ENCODE measurements around the gene THUMPD3. TPM values are rescaled to one million over a fixed set of nuclear protein-coding genes. Genes with fewer than 3 reads are reported as not detected.

Gene THUMPD3
- total and polyA plus RNA-seq, 2 donors from 2014 or later = 31.9 to 44.1 TPM

- Histone ChIP-seq H3K9ac (ENCODE audit: low read length in 3 of 3) (peak overlapping the region in 1 of 3 donors; percentile 15), H3K27me3 (ENCODE audit: control insufficient read depth, insufficient read depth, low read length) (no peaks in the 10 kb centered on the region), H3K9me3 (ENCODE audit: control insufficient read depth in 2 of 3, insufficient read depth in 1 of 3, low read length in 3 of 3) (no peaks in the 10 kb centered on the region), H3K36me3 (ENCODE audit: control insufficient read depth in 2 of 3, insufficient read depth in 3 of 3, low read length in 3 of 3) (no peaks in the 10 kb centered on the region), H3K4me3 (ENCODE audit: low read length in 3 of 3) (peak overlapping the region in 1 of 3 donors; percentile 9), H3K27ac (ENCODE audit: low read depth in 2 of 2, low read length in 2 of 2) (peak overlapping the region in 1 of 2 donors; percentile 5), H3K4me1 (ENCODE audit: control insufficient read depth in 2 of 3, insufficient read depth in 2 of 3, low read depth in 1 of 3, low read length in 3 of 3) (peaks cover 4 to 13% (median 9%) of the 10 kb centered on the region in 3 donors)
- TF ChIP-seq, protein P1, sequence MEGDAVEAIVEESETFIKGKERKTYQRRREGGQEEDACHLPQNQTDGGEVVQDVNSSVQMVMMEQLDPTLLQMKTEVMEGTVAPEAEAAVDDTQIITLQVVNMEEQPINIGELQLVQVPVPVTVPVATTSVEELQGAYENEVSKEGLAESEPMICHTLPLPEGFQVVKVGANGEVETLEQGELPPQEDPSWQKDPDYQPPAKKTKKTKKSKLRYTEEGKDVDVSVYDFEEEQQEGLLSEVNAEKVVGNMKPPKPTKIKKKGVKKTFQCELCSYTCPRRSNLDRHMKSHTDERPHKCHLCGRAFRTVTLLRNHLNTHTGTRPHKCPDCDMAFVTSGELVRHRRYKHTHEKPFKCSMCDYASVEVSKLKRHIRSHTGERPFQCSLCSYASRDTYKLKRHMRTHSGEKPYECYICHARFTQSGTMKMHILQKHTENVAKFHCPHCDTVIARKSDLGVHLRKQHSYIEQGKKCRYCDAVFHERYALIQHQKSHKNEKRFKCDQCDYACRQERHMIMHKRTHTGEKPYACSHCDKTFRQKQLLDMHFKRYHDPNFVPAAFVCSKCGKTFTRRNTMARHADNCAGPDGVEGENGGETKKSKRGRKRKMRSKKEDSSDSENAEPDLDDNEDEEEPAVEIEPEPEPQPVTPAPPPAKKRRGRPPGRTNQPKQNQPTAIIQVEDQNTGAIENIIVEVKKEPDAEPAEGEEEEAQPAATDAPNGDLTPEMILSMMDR (IDR thresholded peaks at IDR 0.05; ENCODE audit: borderline replicate concordance, extremely low read depth, insufficient read depth) = peak; percentile 94
- intact Hi-C loops (cut with DNase I) = no loop called here
- peak; percentile 6 for FAIRE-seq
- DNase-seq = peak in 4 of 5 donors; percentile 68 to 89 (median 85)
These were observed 9.7 kb upstream of the THUMPD3 start for GRCh38 chr3:9352917-9353752.

DNA sequence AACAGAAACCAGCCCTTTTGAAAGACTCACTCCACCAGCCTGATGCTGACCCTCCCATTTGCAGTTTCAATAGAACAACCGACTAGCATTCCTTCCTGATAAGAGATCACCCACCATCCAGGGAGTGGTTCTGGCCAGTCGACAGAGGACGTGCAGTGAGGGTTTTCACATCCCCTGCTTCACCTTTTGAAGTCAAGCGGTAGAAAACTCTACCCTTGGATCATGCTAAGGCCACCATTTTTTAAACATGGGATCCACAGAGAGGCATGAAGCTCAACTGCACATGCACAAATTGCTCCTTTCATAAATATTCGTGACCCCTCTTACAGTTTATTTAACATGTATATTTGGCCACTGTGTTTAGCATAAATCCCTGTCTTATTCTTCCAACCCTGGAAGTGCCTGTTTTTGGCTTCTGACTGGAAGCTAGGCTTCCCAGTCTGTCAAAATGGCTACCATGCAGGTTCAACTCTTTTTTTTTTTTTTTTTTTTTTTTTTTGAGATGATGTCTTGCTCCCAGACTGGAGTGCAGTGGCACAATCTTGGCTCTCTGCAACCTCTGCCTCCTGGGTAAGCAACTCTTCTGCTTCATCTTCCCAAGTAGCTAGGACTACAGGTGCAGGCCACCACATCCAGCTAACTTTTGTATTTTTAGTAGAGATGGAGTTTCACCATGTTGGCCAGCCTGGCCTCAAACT is 1.0 kb upstream of the THUMPD3 start:
- H3K27ac ChIP-seq (ENCODE audit: low read depth in 2 of 2, low read length in 2 of 2) = no peak overlapping the region
- FAIRE-seq = no peak
- no peaks in the 10 kb centered on the region for H3K27me3 ChIP-seq (ENCODE audit: control insufficient read depth, insufficient read depth, low read length)
- peak overlapping the region in 1 of 3 donors; percentile 96 for H3K4me3 ChIP-seq (ENCODE audit: low read length in 3 of 3)
- intact Hi-C loops (cut with DNase I) = no loop called here
- H3K4me1 ChIP-seq (ENCODE audit: control insufficient read depth in 2 of 3, insufficient read depth in 2 of 3, low read depth in 1 of 3, low read length in 3 of 3) = peaks cover 0 to 3% (median 0%) of the 10 kb centered on the region in 3 donors
- TF ChIP-seq, protein P1 (IDR thresholded peaks at IDR 0.05; ENCODE audit: borderline replicate concordance, extremely low read depth, insufficient read depth) = no peak
- peaks cover 7 to 10% (median 9%) of the 10 kb centered on the region in 3 donors for H3K36me3 ChIP-seq (ENCODE audit: control insufficient read depth in 2 of 3, insufficient read depth in 3 of 3, low read length in 3 of 3)
- H3K9me3 ChIP-seq (ENCODE audit: control insufficient read depth in 2 of 3, insufficient read depth in 1 of 3, low read length in 3 of 3) = no peaks in the 10 kb centered on the region
- peak overlapping the region in 1 of 3 donors; percentile 86 for H3K9ac ChIP-seq (ENCODE audit: low read length in 3 of 3)
- DNase-seq = no peak

DNA sequence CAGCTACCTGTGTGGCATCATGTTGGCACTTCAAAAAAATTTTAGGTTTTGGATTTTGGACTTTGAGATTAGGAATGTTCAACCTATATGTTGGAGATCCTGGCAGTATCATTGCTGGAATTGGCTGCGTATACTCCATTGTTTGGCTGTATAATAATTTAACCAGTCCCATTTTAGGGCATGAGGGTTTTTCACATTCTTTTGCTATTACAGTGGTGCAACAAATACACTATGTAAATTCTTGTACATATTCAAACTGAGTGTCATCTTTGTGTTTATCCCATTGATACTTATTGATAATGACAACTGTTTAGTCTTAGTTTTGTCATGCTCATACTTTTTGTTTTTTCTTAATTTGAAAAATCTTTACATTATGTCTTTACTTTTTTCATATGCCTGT is 6.7 kb downstream of the THUMPD3 start:
- intact Hi-C loops (cut with DNase I) = no loop called here
- Histone ChIP-seq H3K27ac (ENCODE audit: low read depth in 2 of 2, low read length in 2 of 2) (no peak overlapping the region), H3K27me3 (ENCODE audit: control insufficient read depth, insufficient read depth, low read length) (no peaks in the 10 kb centered on the region), H3K36me3 (ENCODE audit: control insufficient read depth in 2 of 3, insufficient read depth in 3 of 3, low read length in 3 of 3) (peaks cover 12 to 48% (median 26%) of the 10 kb centered on the region in 3 donors), H3K9me3 (ENCODE audit: control insufficient read depth in 2 of 3, insufficient read depth in 1 of 3, low read length in 3 of 3) (no peaks in the 10 kb centered on the region), H3K9ac (ENCODE audit: low read length in 3 of 3) (no peak overlapping the region), H3K4me1 (ENCODE audit: control insufficient read depth in 2 of 3, insufficient read depth in 2 of 3, low read depth in 1 of 3, low read length in 3 of 3) (no peaks in the 10 kb centered on the region), H3K4me3 (ENCODE audit: low read length in 3 of 3) (no peak overlapping the region)
- TF ChIP-seq, protein P1 (IDR thresholded peaks at IDR 0.05; ENCODE audit: borderline replicate concordance, extremely low read depth, insufficient read depth) = no peak
- DNase-seq = no peak
- FAIRE-seq = no peak
